SK-N-SH treated with all-trans-retinoic acid at 6 μM for 48 hours (cell line): ENCODE measurements around the gene HNRNPR.

Source experiments
- ARNTL ChIP-seq: fragments of 450-650 bp; formaldehyde crosslinking; IDR thresholded peaks from 2 replicates; pipeline ENCODE4 v1.5.0; 2020; ENCODE audit warnings: low read depth, mild to moderate bottlenecking, moderate library complexity, borderline replicate concordance
- BACH2 ChIP-seq: fragments of 250-450 bp; sonication (Bioruptor Pico); IDR thresholded peaks from 2 replicates; pipeline ENCODE4 v1.9.0; 2021; ENCODE audit warnings: mild to moderate bottlenecking, borderline replicate concordance
- CSDC2 ChIP-seq: fragments of 250-450 bp; sonication (Bioruptor Pico); IDR thresholded peaks from 2 replicates; pipeline ENCODE4 v1.5.0; 2020; ENCODE audit warnings: mild to moderate bottlenecking, moderate library complexity
- ESRRG ChIP-seq: fragments of 250-450 bp; sonication (Bioruptor Pico); IDR thresholded peaks from 2 replicates; pipeline ENCODE4 v1.6.1; 2021; ENCODE audit warnings: mild to moderate bottlenecking
- GLIS3 ChIP-seq: fragments of 250-450 bp; sonication (Bioruptor Pico); IDR thresholded peaks from 2 replicates; pipeline ENCODE4 v1.5.0; 2020; ENCODE audit warnings: mild to moderate bottlenecking, moderate library complexity
- OSR1 ChIP-seq: fragments of 250-450 bp; sonication (Bioruptor Pico); IDR thresholded peaks from 2 replicates; pipeline ENCODE4 v1.8.0; 2022; ENCODE audit warnings: moderate library complexity, mild to moderate bottlenecking, inconsistent platforms
- SNAI2 ChIP-seq: fragments of 250-450 bp; sonication (Bioruptor Pico); IDR thresholded peaks from 2 replicates; pipeline ENCODE4 v1.5.0; 2020; ENCODE audit warnings: mild to moderate bottlenecking, moderate library complexity
- ZFP3 ChIP-seq: fragments of 250-450 bp; sonication (Bioruptor Pico); IDR thresholded peaks from 2 replicates; pipeline ENCODE4 v1.5.0; 2020; ENCODE audit warnings: mild to moderate bottlenecking, moderate library complexity
- ZNF70 ChIP-seq: fragments of 450-650 bp; formaldehyde crosslinking; IDR thresholded peaks from 2 replicates; pipeline ENCODE4 v1.5.0; 2020; ENCODE audit warnings: mild to moderate bottlenecking, moderate library complexity
- TF ChIP-seq, protein P1 (sequence below): fragments of 250-450 bp; sonication (Bioruptor Pico); IDR thresholded peaks from 2 replicates; pipeline ENCODE4 v1.5.1; 2021; ENCODE audit warnings: mild to moderate bottlenecking, moderate library complexity
- TF ChIP-seq, protein P2 (sequence below): fragments of 250-450 bp; sonication (Bioruptor Pico); IDR thresholded peaks from 2 replicates; pipeline ENCODE4 v1.8.0; 2020; ENCODE audit warnings: mild to moderate bottlenecking, moderate library complexity, borderline replicate concordance

DNA sequence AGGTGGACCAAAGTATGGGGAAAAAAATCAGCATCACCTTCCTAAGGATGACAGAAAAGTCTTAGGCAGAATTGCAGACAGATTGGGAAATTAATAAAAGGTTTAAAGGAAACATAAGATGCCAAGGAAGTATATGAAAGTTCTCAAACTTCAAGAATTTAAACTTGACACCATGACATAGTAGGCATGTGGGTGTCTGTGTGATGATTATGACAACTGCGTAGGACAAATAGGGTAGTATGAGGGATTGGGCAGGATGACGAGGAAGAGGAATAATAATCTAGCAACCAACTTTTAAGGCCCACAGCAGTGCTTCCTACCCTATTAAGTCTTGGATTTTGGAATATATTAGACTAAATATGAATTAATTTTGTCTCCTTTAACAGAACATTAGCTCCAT, 52.4 kb downstream of the HNRNPR start:
- TF ChIP-seq ZNF70 = no peak
- no peak for TF ChIP-seq CSDC2
- no peak for TF ChIP-seq SNAI2 (CRISPR knock-in tag)
- TF ChIP-seq ESRRG = no peak
- TF ChIP-seq, protein P1, sequence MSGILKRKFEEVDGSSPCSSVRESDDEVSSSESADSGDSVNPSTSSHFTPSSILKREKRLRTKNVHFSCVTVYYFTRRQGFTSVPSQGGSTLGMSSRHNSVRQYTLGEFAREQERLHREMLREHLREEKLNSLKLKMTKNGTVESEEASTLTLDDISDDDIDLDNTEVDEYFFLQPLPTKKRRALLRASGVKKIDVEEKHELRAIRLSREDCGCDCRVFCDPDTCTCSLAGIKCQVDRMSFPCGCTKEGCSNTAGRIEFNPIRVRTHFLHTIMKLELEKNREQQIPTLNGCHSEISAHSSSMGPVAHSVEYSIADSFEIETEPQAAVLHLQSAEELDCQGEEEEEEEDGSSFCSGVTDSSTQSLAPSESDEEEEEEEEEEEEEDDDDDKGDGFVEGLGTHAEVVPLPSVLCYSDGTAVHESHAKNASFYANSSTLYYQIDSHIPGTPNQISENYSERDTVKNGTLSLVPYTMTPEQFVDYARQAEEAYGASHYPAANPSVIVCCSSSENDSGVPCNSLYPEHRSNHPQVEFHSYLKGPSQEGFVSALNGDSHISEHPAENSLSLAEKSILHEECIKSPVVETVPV = no peak
- TF ChIP-seq, protein P2, sequence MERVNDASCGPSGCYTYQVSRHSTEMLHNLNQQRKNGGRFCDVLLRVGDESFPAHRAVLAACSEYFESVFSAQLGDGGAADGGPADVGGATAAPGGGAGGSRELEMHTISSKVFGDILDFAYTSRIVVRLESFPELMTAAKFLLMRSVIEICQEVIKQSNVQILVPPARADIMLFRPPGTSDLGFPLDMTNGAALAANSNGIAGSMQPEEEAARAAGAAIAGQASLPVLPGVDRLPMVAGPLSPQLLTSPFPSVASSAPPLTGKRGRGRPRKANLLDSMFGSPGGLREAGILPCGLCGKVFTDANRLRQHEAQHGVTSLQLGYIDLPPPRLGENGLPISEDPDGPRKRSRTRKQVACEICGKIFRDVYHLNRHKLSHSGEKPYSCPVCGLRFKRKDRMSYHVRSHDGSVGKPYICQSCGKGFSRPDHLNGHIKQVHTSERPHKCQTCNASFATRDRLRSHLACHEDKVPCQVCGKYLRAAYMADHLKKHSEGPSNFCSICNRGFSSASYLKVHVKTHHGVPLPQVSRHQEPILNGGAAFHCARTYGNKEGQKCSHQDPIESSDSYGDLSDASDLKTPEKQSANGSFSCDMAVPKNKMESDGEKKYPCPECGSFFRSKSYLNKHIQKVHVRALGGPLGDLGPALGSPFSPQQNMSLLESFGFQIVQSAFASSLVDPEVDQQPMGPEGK = no peak
- TF ChIP-seq OSR1 (CRISPR knock-in tag) = no peak
- no peak for TF ChIP-seq ARNTL (CRISPR knock-in tag)
- no peak for TF ChIP-seq BACH2 (CRISPR knock-in tag)
- TF ChIP-seq ZFP3 (CRISPR knock-in tag) = no peak
- TF ChIP-seq GLIS3 (CRISPR knock-in tag) = no peak
